ENCODE data around the gene CARMIL1.

Gene CARMIL1

GRCh38 chr6:25410102-25410501, 130.9 kb downstream of the CARMIL1 start:
- POLR2A ChIA-PET: no interaction called here
- CTCF ChIA-PET: no interaction called here
- H3K4me1 ChIP-seq (ENCODE audit: control insufficient read depth, insufficient read depth, low read length): peaks cover 2% of the 10 kb centered on the region; the same call in 1 of the 2 replicates
- H3K27ac ChIP-seq (ENCODE audit: extremely low read depth, low read depth, low read length): no peak overlapping the region
- TF ChIP-seq ZBTB10 (tag by site-specific recombination; IDR thresholded peaks at IDR 0.05): no peak
- TF ChIP-seq ZNF391 (tag by site-specific recombination; IDR thresholded peaks at IDR 0.05; ENCODE audit: borderline replicate concordance, low read depth): no peak
- no peak for TF ChIP-seq ZIC2 (tag by site-specific recombination; IDR thresholded peaks at IDR 0.05)
- no peak for TF ChIP-seq ZNF19 (tag by site-specific recombination; IDR thresholded peaks at IDR 0.05; ENCODE audit: low read depth)
- no peak for TF ChIP-seq ZNF341 (tag by site-specific recombination; IDR thresholded peaks at IDR 0.05; ENCODE audit: low read depth)
- TF ChIP-seq HOXD13 (CRISPR knock-in tag; IDR thresholded peaks at IDR 0.05; ENCODE audit: borderline replicate concordance): no peak
- no peak for TF ChIP-seq ZBTB8A (tag by site-specific recombination; IDR thresholded peaks at IDR 0.05)
- TF ChIP-seq, protein P1, sequence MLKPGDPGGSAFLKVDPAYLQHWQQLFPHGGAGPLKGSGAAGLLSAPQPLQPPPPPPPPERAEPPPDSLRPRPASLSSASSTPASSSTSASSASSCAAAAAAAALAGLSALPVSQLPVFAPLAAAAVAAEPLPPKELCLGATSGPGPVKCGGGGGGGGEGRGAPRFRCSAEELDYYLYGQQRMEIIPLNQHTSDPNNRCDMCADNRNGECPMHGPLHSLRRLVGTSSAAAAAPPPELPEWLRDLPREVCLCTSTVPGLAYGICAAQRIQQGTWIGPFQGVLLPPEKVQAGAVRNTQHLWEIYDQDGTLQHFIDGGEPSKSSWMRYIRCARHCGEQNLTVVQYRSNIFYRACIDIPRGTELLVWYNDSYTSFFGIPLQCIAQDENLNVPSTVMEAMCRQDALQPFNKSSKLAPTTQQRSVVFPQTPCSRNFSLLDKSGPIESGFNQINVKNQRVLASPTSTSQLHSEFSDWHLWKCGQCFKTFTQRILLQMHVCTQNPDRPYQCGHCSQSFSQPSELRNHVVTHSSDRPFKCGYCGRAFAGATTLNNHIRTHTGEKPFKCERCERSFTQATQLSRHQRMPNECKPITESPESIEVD (tag by site-specific recombination; IDR thresholded peaks at IDR 0.05): no peak
- TF ChIP-seq, protein P2, sequence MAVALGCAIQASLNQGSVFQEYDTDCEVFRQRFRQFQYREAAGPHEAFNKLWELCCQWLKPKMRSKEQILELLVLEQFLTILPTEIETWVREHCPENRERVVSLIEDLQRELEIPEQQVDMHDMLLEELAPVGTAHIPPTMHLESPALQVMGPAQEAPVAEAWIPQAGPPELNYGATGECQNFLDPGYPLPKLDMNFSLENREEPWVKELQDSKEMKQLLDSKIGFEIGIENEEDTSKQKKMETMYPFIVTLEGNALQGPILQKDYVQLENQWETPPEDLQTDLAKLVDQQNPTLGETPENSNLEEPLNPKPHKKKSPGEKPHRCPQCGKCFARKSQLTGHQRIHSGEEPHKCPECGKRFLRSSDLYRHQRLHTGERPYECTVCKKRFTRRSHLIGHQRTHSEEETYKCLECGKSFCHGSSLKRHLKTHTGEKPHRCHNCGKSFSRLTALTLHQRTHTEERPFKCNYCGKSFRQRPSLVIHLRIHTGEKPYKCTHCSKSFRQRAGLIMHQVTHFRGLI (tag by site-specific recombination; IDR thresholded peaks at IDR 0.05): no peak
- TF ChIP-seq HOXA7 (CRISPR knock-in tag; IDR thresholded peaks at IDR 0.05; ENCODE audit: borderline replicate concordance): no peak
- TF ChIP-seq ZNF157 (tag by site-specific recombination; IDR thresholded peaks at IDR 0.05): no peak
- no peak for TF ChIP-seq ZBTB7A (tag by site-specific recombination; IDR thresholded peaks at IDR 0.05; ENCODE audit: low read depth)
- TF ChIP-seq, protein P3, sequence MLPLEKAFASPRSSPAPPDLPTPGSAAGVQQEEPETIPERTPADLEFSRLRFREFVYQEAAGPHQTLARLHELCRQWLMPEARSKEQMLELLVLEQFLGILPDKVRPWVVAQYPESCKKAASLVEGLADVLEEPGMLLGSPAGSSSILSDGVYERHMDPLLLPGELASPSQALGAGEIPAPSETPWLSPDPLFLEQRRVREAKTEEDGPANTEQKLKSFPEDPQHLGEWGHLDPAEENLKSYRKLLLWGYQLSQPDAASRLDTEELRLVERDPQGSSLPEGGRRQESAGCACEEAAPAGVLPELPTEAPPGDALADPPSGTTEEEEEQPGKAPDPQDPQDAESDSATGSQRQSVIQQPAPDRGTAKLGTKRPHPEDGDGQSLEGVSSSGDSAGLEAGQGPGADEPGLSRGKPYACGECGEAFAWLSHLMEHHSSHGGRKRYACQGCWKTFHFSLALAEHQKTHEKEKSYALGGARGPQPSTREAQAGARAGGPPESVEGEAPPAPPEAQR (tag by site-specific recombination; IDR thresholded peaks at IDR 0.05): no peak
- no peak for TF ChIP-seq ZNF585B (tag by site-specific recombination; IDR thresholded peaks at IDR 0.05)
- TF ChIP-seq ZNF549 (tag by site-specific recombination; IDR thresholded peaks at IDR 0.05): no peak
- no peak for TF ChIP-seq ZNF175 (tag by site-specific recombination; IDR thresholded peaks at IDR 0.05)
- no peaks in the 10 kb centered on the region for H3K36me3 ChIP-seq (ENCODE audit: control insufficient read depth in 2 of 2, insufficient read depth in 1 of 2, low read length in 2 of 2)
- no peaks in the 10 kb centered on the region for H3K9me3 ChIP-seq (ENCODE audit: control insufficient read depth, insufficient read depth, low read depth, low read length)
- H3K4me3 ChIP-seq (ENCODE audit: low read depth, low read length): no peak overlapping the region

GRCh38 chr6:25411316-25411950, 132.3 kb downstream of the CARMIL1 start:
- Histone ChIP-seq H3K27ac (ENCODE audit: extremely low read depth, low read depth, low read length) (no peak overlapping the region), H3K4me1 (ENCODE audit: control insufficient read depth, insufficient read depth, low read length) (peaks cover 4% of the 10 kb centered on the region), H3K9me3 (ENCODE audit: control insufficient read depth, insufficient read depth, low read depth, low read length) (no peaks in the 10 kb centered on the region), H3K36me3 (ENCODE audit: control insufficient read depth in 2 of 2, insufficient read depth in 1 of 2, low read length in 2 of 2) (no peaks in the 10 kb centered on the region), H3K4me3 (ENCODE audit: low read depth, low read length) (no peak overlapping the region)
- TF ChIP-seq SCRT2 (tag by site-specific recombination; IDR thresholded peaks at IDR 0.05) (peak; percentile 53), ZBTB10 (tag by site-specific recombination; IDR thresholded peaks at IDR 0.05) (no peak)
- ChIA-PET POLR2A (no interaction called here), CTCF (no interaction called here)
